ENCODE data around the gene ABCD4.
"Not testable (repeated sequence)": the region's sequence is repeated elsewhere in the genome, so short reads cannot be mapped to it uniquely, and the experiment has no call there.

The ABCD4 gene

DNA sequence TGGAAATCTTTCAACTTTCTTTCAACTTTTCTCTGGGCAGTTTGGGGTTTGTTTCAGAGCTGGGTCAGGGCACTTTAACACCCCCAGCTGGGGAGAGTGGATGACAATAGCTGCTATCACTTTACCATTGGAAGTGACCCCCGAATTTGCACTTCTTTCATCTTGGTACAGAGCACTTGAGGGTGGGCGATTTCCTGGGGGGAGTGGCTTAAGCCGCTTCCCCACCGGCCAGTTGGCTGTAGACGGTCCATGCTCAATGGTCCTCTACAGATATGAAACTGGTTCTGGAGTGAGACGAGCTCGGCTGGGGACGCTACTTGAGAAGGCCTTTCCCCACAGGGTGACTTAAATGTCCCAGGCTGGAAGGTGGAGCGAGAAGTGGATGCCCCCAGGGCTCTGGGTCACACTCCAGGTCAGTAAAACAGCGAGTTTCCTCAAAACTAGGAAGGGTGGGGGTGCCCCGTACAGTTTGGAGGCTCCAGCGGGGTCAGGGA is 45.6 kb upstream of the ABCD4 start, which contains the start of gene VRTN:
Gene VRTN, plus strand, starts transcription at position 231 of the 494 bp plus-strand sequence. CDS start 8,313 bp downstream, outside the sequence.
- Mint-ChIP-seq H3K36me3 (ENCODE audit: low read depth) (no peaks in the 10 kb centered on the region), H3K4me3 (no peak within 1 kb of the TSS), H3K9me3 (no peaks in the 10 kb centered on the region), H3K27ac (no peak within 1 kb of the TSS), H3K4me1 (no peaks in the 10 kb centered on the region), H3K27me3 (ENCODE audit: low read depth) (peaks cover 26% of the 10 kb centered on the region)
- TF ChIP-seq, protein P1, sequence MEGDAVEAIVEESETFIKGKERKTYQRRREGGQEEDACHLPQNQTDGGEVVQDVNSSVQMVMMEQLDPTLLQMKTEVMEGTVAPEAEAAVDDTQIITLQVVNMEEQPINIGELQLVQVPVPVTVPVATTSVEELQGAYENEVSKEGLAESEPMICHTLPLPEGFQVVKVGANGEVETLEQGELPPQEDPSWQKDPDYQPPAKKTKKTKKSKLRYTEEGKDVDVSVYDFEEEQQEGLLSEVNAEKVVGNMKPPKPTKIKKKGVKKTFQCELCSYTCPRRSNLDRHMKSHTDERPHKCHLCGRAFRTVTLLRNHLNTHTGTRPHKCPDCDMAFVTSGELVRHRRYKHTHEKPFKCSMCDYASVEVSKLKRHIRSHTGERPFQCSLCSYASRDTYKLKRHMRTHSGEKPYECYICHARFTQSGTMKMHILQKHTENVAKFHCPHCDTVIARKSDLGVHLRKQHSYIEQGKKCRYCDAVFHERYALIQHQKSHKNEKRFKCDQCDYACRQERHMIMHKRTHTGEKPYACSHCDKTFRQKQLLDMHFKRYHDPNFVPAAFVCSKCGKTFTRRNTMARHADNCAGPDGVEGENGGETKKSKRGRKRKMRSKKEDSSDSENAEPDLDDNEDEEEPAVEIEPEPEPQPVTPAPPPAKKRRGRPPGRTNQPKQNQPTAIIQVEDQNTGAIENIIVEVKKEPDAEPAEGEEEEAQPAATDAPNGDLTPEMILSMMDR (IDR thresholded peaks at IDR 0.05; ENCODE audit: unreplicated experiment in 3 of 3) = no peak

DNA sequence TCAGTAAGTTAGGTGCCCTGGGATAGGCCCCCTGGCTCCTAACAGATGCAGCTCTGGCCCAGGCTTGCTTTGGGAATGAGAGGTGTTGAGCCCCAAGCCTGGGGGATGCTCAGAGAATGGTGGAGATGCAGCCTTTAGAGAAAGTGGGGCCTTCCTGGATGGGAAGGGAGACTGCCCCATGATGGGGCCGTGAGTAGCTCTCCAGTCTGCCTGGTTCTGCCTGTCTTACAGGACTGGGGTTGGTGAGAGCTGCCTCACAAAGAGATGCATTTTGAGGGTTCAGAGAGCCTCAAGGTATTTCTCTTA is 45.0 kb upstream of the ABCD4 start:
- H3K27me3 Mint-ChIP-seq (ENCODE audit: low read depth) = peaks cover 23% of the 10 kb centered on the region
- no peak overlapping the region for H3K27ac Mint-ChIP-seq
- TF ChIP-seq, protein P1 (IDR thresholded peaks at IDR 0.05; ENCODE audit: unreplicated experiment in 3 of 3) = no peak
- no peak overlapping the region for H3K4me3 Mint-ChIP-seq
- H3K9me3 Mint-ChIP-seq = no peaks in the 10 kb centered on the region
- H3K36me3 Mint-ChIP-seq (ENCODE audit: low read depth) = no peaks in the 10 kb centered on the region
- H3K4me1 Mint-ChIP-seq = no peaks in the 10 kb centered on the region

DNA sequence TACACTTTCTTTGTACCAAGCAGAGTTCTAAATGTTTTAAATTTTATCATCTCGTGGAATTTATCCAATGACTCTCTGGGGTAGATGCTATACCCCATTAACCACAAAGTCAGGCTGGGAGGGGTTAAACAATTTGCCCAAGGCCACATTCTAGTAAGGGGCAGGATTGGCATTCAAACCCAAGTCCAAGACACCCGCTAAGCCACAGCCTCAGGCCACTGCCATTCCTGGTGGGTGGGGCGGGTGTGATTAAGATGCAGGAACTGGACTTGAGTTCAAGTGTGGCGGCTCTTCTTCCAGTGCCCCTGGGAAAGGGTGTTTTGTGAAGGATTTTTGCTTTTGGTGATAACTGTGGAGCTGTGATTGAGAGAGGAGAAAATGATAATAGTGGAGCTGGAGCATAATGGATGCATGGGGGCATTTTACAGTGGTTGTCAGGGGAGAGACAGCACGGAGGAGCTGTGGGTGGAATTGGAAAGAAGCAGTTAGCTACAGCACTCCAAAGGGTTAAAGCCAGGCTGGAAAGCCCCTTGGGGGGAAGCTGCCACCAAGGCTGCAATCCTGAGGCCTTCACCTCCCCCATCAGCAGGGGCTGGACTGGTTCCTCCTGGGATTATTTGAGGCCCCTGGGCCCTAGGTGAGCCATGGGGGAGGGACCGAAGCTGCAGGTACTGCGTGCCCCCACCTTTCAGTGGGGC is 44.5 kb upstream of the ABCD4 start:
- TF ChIP-seq, protein P1 (IDR thresholded peaks at IDR 0.05; ENCODE audit: unreplicated experiment in 3 of 3) = no peak
- H3K9me3 Mint-ChIP-seq = no peaks in the 10 kb centered on the region
- H3K36me3 Mint-ChIP-seq (ENCODE audit: low read depth) = no peaks in the 10 kb centered on the region
- no peak overlapping the region for H3K27ac Mint-ChIP-seq
- H3K4me1 Mint-ChIP-seq = no peaks in the 10 kb centered on the region
- no peak overlapping the region for H3K4me3 Mint-ChIP-seq
- peaks cover 18% of the 10 kb centered on the region for H3K27me3 Mint-ChIP-seq (ENCODE audit: low read depth)

GRCh38 chr14:74346341-74346740 is 43.6 kb upstream of the ABCD4 start:
- Mint-ChIP-seq H3K9me3 (no peaks in the 10 kb centered on the region), H3K27ac (no peak overlapping the region), H3K36me3 (ENCODE audit: low read depth) (no peaks in the 10 kb centered on the region), H3K27me3 (ENCODE audit: low read depth) (peaks cover 18% of the 10 kb centered on the region), H3K4me3 (no peak overlapping the region), H3K4me1 (no peaks in the 10 kb centered on the region)
- TF ChIP-seq, protein P1 (IDR thresholded peaks at IDR 0.05; ENCODE audit: unreplicated experiment in 3 of 3) = no peak

- no peak overlapping the region for H3K27ac Mint-ChIP-seq
- TF ChIP-seq, protein P1 (IDR thresholded peaks at IDR 0.05; ENCODE audit: unreplicated experiment in 3 of 3) = no peak
- no peaks in the 10 kb centered on the region for H3K4me1 Mint-ChIP-seq
- H3K36me3 Mint-ChIP-seq (ENCODE audit: low read depth) = no peaks in the 10 kb centered on the region
- H3K4me3 Mint-ChIP-seq = no peak overlapping the region
- H3K9me3 Mint-ChIP-seq = no peaks in the 10 kb centered on the region
- H3K27me3 Mint-ChIP-seq (ENCODE audit: low read depth) = peaks cover 6% of the 10 kb centered on the region
Measured at GRCh38 chr14:74333909-74334308, 31.2 kb upstream of the ABCD4 start.

DNA sequence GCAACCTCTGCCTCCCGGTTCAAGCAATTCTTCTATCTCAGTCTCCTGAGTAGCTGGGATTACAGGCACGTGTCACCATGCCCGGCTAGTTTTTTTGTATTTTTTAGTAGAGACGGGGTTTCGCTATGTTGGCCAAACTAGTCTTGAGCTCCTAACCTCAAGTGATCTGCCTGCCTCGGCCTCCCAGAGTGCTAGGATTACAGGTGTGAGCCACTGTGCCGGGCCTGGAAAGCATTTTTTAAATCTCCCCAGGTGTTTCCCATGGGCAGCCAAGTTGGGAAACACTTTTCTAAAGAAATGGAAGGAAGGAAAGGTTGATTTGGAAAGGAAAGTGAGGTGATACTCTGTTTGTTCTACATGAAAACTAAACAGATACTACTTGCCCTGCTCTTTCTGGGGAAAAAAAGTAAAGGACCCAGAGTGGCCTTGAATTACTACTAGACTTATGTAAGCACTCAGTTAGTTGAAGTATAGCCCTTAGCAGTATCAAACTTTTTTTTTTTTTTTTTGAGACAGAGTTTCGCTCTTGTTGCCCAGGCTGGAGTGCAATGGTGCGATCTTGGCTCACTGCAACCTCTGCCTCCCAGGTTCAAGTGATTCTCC is 27.3 kb upstream of the ABCD4 start:
- H3K27ac Mint-ChIP-seq; H3K9me3 Mint-ChIP-seq; H3K27me3 Mint-ChIP-seq (ENCODE audit: low read depth); H3K4me3 Mint-ChIP-seq; H3K36me3 Mint-ChIP-seq (ENCODE audit: low read depth): not testable (repeated sequence)
- H3K4me1 Mint-ChIP-seq = peaks cover 31% of the 10 kb centered on the region
